Measurements from ENCODE around the gene CORO1C.
"Not testable (repeated sequence)": the region's sequence is repeated elsewhere in the genome, so short reads cannot be mapped to it uniquely, and the experiment has no call there.

CORO1C gene

GRCh38 chr12:108634341-108634751 is 97.0 kb downstream of the CORO1C start:
- peak; percentile 36 to 38 for DNase-seq (ENCODE audit: low read depth in 2 of 2)

- DNase-seq (ENCODE audit: low read depth in 2 of 2), result peak; percentile 82 to 84
These were observed 97.6 kb downstream of the CORO1C start, which contains the start of gene SELPLG for GRCh38 chr12:108633534-108634248. TSS of gene SELPLG (minus strand) at chr12:108633894. CDS start at chr12:108624307, 9,587 bp downstream.

- no peak for DNase-seq (ENCODE audit: low read depth in 2 of 2)
These were observed 98.2 kb downstream of the CORO1C start for GRCh38 chr12:108633081-108633533.

GRCh38 chr12:108631261-108631660 is 100.1 kb downstream of the CORO1C start:
- DNase-seq (ENCODE audit: low read depth in 2 of 2), result not testable (repeated sequence)

- no peak for DNase-seq (ENCODE audit: low read depth in 2 of 2)
These were observed 100.7 kb downstream of the CORO1C start for GRCh38 chr12:108630481-108631207.

DNA sequence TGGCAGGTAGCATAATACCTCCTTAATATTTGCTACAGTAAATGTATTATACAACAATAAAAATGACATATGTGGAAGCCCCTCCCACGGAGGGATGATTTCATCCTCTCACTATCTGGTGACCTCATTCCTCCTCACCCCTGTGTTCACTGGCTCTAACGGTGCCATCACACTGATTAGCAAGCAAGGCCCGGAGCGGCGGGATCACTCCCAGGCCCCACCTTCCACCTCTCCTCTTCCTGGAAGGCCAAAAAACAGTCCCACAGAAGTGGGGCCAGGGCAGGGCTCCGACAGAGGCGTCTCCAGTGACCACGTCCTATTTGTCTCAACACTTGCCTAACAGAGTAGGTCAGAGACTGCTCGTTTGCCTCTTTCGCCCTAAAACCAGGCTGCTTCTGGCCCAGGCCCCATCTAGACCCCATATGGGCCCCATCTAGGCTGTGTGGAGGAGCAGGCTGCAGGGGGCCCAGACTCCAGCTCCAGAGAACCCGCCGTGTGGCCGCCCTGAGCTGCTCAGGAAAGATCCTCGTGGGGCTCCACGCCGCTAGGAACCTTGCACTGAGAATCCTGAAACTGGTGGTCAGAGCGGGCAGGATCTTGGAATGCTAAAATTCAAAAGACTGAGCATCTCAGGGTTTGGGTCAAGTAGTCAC is 101.4 kb downstream of the CORO1C start:
- peak; percentile 43 to 44 for DNase-seq (ENCODE audit: low read depth in 2 of 2)

DNA sequence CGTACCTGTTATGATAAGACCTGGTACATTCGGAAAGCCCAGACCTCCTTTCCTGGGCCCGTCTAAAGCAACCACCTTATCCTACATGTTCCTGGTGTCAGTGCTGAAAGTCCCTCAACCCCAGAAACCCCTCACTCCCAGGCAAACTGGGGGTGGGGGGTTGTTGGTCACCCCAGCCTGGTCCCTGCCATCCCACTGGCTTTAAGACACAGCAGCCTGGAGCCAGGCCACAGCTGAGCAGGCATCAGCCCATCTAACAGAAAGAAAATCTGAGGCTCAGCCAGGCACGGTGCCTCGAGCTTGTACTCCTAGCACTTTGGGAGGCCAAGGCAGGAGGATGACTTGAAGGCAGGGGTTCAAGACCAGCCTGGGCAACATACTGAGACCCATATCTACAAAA is 102.2 kb downstream of the CORO1C start:
- DNase-seq (ENCODE audit: low read depth in 2 of 2), result no peak

DNA sequence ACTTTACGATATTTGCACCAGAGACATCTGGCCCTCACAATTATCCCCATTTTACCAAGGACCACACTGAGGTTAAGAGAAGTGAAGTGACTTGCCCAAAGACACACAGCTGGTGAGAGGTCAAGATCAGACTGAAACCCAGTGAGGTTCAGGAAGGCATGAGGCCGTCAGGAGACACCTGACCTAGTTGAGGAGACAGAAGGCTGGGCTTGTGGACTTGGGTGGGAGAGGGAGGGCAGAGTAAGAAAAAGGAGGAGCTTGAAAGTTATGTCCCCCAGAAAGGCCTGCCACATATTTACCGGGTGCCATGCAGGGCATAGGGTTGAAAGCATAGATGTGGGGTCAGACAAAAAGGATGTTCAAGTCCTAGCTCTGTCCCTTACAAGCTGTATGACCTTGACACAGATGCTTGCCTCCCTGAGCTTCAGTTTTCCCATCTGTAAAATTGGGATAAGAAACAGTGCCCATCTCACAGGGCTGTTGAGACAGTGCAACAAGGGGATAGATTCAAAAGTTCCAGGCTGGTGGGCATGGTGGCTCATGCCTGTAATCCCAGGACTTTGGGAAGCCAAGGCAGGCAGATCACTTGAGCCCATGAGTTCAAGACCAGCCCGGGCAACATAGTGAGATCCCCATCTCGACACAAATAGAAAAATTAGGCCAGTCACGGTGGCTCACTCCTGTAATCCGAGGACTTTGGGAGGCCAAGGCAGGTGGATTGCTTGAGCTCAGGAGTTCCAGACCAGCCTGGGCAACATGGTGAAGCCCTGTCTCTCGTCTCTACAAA is 104.0 kb downstream of the CORO1C start:
- DNase-seq (ENCODE audit: low read depth in 2 of 2), result no peak

GRCh38 chr12:108625228-108625627 is 106.1 kb downstream of the CORO1C start:
- no peak for DNase-seq (ENCODE audit: low read depth in 2 of 2)

GRCh38 chr12:108623577-108623976 is 107.7 kb downstream of the CORO1C start:
- DNase-seq (ENCODE audit: low read depth in 2 of 2), result no peak

- DNase-seq (ENCODE audit: low read depth in 2 of 2), result no peak
These were observed 108.3 kb downstream of the CORO1C start for GRCh38 chr12:108622921-108623514.

DNA sequence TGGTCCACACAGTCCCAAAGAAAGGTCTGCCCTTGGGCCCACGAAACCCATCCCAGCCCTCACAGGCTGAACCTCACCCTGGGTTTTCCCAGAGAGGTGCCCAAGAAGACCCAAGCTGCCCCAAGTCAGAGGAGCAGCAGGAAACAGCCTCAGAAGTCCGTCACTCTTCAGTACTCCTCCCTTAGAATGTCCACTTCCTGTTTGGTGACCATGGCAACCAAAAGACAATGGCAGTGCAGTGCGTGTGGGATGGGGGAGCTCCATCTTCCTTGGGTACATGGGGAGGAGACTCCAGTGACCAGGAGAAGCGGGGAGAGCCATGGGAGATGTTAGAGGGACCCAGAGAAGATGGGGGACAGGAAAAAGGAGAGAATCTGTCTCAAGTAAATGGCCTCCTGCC is 108.9 kb downstream of the CORO1C start:
- DNase-seq (ENCODE audit: low read depth in 2 of 2), result no peak

- no peak for DNase-seq (ENCODE audit: low read depth in 2 of 2)
These were observed 110.2 kb downstream of the CORO1C start for GRCh38 chr12:108621161-108621560.

- DNase-seq (ENCODE audit: low read depth in 2 of 2), result no peak
These were observed 111.0 kb downstream of the CORO1C start for GRCh38 chr12:108620236-108620879.

GRCh38 chr12:108619369-108620160 is 111.8 kb downstream of the CORO1C start:
- no peak for DNase-seq (ENCODE audit: low read depth in 2 of 2)

- DNase-seq (ENCODE audit: low read depth in 2 of 2), result not testable (repeated sequence)
These were observed 112.4 kb downstream of the CORO1C start for GRCh38 chr12:108618953-108619274.

DNA sequence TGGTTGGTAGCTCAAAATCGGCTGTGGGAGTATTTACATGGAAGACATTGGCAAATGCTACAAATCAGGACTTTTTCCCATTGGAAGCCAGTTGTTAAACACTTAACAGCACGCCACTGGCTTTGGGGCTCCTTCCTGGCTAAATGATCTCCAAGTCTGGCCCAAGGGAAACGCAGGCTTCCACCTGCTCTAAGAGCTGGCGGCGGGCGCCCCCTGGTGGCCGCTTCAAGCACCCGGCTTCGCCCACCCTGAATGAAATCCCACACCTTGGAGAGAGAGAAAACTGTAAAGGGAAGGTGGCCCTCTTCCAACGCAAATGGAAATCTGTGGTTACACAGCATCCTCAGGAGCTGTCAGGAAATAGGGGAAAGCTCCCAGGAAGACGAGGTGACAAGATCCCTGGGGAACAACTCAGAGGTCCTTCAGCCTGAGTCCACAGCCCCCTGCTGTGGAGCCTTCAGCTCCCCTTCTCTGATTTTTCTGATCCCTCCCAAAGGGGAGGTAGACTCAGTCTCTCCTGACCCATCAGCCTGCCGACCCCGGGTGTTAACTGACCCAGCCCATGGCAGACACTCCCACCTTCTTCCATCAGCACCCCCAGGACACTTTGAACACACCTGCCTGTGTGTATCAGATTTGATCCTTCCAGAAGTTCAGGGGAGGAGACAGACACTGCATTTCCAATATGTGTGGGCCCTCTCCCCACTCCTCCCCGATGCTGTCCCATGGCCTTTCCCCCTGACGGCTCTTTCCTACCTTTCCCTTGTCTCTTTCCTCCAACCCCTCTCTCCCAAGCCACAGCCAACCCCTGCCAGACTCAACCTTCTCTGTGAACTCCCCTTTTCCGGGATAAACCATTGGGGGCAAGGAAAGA is 113.0 kb downstream of the CORO1C start:
- peak; percentile 61 to 66 for DNase-seq (ENCODE audit: low read depth in 2 of 2)

DNA sequence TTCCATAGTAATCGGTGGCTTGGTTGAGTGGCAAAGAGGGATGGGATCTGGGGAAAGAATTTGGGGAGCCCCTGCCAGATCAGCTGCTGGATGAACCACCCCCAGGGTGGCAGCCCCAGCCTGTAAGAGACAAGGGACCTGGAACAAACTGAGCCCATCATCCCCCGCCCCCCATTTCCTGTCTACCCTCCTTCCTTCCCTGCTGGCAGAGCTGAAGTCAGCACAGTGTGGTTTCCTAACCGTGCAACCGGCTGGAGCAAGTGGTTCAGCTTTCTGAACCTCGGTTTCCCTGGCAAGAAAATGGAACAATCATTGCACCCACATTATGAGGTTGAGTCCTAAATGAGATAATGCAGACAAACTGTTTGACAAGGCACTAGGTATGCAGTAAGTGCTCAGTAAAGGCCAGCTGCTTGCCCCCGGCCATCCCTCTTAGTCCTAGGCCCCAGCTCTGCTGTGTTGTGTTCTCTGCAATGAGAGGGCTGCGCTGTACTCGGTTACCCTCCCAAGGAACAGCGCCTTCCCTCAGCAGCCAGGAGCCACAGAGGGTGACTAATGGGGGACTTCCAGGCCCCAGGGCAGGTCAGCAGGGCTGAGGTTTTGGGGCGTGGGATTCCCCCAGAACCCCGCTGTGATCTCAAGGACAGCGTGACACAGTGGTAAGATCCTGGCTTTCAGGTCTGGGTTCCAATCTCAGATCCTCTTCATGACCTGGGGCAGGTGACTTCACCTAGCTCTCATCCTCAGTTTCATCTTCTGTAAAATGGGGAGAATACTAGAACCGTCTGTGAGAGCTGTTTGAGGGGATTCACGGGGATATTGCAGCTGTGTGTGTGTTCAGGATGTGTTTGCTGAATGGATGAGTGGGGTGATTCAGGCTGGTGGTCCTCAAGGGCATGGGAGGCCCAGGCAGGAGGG is 114.1 kb downstream of the CORO1C start:
- peak; percentile 74 to 82 for DNase-seq (ENCODE audit: low read depth in 2 of 2)
